HG03039 (cell line): ENCODE data around the gene SND1.

Experiments used
- ATAC-seq: cut with Tn5 transposase; IDR thresholded peaks from one replicate; pipeline ENCODE4 v1.9.1; 2021; ENCODE audit warnings: mild to moderate bottlenecking, moderate library complexity; ENCODE audit not compliant: unreplicated experiment

The SND1 gene

GRCh38 chr7:127682140-127682539 lies 30.1 kb downstream of the SND1 start:
- ATAC-seq = no peak

GRCh38 chr7:127683776-127684681 lies 32.0 kb downstream of the SND1 start:
- no peak for ATAC-seq

GRCh38 chr7:127689194-127689772 lies 37.3 kb downstream of the SND1 start:
- ATAC-seq = no peak

- ATAC-seq = no peak
Measured at GRCh38 chr7:127690337-127690736, 38.3 kb downstream of the SND1 start.

GRCh38 chr7:127690806-127691205 lies 38.8 kb downstream of the SND1 start:
- no peak for ATAC-seq

- ATAC-seq = no peak
Measured at GRCh38 chr7:127692200-127692599, 40.2 kb downstream of the SND1 start.

GRCh38 chr7:127699853-127700252 lies 47.9 kb downstream of the SND1 start:
- ATAC-seq = no peak

GRCh38 chr7:127702052-127702652 lies 50.2 kb downstream of the SND1 start:
- ATAC-seq = no peak

- ATAC-seq = no peak
Measured at GRCh38 chr7:127702938-127703337, 50.9 kb downstream of the SND1 start.

- no peak for ATAC-seq
Measured at GRCh38 chr7:127704211-127704610, 52.2 kb downstream of the SND1 start.

- no peak for ATAC-seq
Measured at GRCh38 chr7:127705461-127705959, 53.5 kb downstream of the SND1 start.

- ATAC-seq = no peak
Measured at GRCh38 chr7:127706766-127707165, 54.8 kb downstream of the SND1 start.

GRCh38 chr7:127708201-127708600 lies 56.2 kb downstream of the SND1 start:
- ATAC-seq = no peak

- no peak for ATAC-seq
Measured at GRCh38 chr7:127708788-127709187, 56.8 kb downstream of the SND1 start.

- no peak for ATAC-seq
Measured at GRCh38 chr7:127710635-127711034, 58.6 kb downstream of the SND1 start.

GRCh38 chr7:127711872-127712271 lies 59.9 kb downstream of the SND1 start:
- ATAC-seq = no peak

GRCh38 chr7:127713006-127713405 lies 61.0 kb downstream of the SND1 start:
- ATAC-seq = no peak

GRCh38 chr7:127713758-127714157 lies 61.8 kb downstream of the SND1 start:
- ATAC-seq = no peak

GRCh38 chr7:127715272-127715671 lies 63.3 kb downstream of the SND1 start:
- ATAC-seq = no peak

- no peak for ATAC-seq
Measured at GRCh38 chr7:127715901-127716300, 63.9 kb downstream of the SND1 start.

- ATAC-seq = peak; percentile 52
Measured at GRCh38 chr7:127717502-127718339, 65.7 kb downstream of the SND1 start.
